Measurements from ENCODE around the gene MANBA.

GRCh38 chr4:102736636-102737549, 23.9 kb downstream of the MANBA start:
- TF ChIP-seq, protein P1, sequence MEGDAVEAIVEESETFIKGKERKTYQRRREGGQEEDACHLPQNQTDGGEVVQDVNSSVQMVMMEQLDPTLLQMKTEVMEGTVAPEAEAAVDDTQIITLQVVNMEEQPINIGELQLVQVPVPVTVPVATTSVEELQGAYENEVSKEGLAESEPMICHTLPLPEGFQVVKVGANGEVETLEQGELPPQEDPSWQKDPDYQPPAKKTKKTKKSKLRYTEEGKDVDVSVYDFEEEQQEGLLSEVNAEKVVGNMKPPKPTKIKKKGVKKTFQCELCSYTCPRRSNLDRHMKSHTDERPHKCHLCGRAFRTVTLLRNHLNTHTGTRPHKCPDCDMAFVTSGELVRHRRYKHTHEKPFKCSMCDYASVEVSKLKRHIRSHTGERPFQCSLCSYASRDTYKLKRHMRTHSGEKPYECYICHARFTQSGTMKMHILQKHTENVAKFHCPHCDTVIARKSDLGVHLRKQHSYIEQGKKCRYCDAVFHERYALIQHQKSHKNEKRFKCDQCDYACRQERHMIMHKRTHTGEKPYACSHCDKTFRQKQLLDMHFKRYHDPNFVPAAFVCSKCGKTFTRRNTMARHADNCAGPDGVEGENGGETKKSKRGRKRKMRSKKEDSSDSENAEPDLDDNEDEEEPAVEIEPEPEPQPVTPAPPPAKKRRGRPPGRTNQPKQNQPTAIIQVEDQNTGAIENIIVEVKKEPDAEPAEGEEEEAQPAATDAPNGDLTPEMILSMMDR (IDR thresholded peaks at IDR 0.05) = no peak
- no peak for TF ChIP-seq POLR2A (IDR thresholded peaks at IDR 0.05)

Measured in gastroesophageal sphincter (tissue), 3 donors.